Transverse colon (tissue), 4 donors: ENCODE measurements around the gene PLPP1. TPM values are rescaled to one million over a fixed set of nuclear protein-coding genes. Genes with fewer than 3 reads are reported as not detected.

ENCODE experiments used
- DNase-seq: peaks from one replicate; pipeline ENCODE4 v3.0.0-alpha.2; 2019
- H3K27ac ChIP-seq, 4 donors: fragments of 200-600 bp; sonication (generic); 2 replicates each; pipeline ENCODE4 v1.5.1; 2016 to 2018; ENCODE audit warnings: inconsistent platforms in 4 of 4
- H3K27me3 ChIP-seq: fragments of 200-600 bp; sonication (generic); 2 replicates; pipeline ENCODE4 v1.5.1; 2017; ENCODE audit warnings: inconsistent platforms
- H3K36me3 ChIP-seq, 4 donors: fragments of 200-600 bp; sonication (generic); 2 replicates each; pipeline ENCODE4 v1.5.1; 2017 to 2019; ENCODE audit warnings: inconsistent platforms in 4 of 4
- H3K4me1 ChIP-seq, 4 donors: fragments of 200-600 bp; sonication (generic); 2 replicates each; pipeline ENCODE4 v1.5.1; 2017 to 2020; ENCODE audit warnings: inconsistent platforms in 4 of 4
- H3K4me3 ChIP-seq, 4 donors: fragments of 200-600 bp; sonication (generic); 1 replicate in 1 of 4; 2 replicates in 3 of 4; pipeline versions ENCODE4 v1.5.1 to v1.6.1; 2017 to 2019; ENCODE audit warnings: inconsistent platforms in 4 of 4
- H3K9me3 ChIP-seq, 2 donors: fragments of 200-600 bp; sonication (generic); 2 replicates each; pipeline ENCODE4 v1.5.1; 2017 to 2019; ENCODE audit warnings: inconsistent platforms in 2 of 2
- CTCF ChIP-seq, 5 experiments: fragments of 200-600 bp in 3 of 5; fragments of 450-650 bp in 2 of 5; sonication (generic) in 3 of 5; IDR thresholded peaks; 1 replicate in 2 of 5; 2 replicates in 3 of 5; pipeline ENCODE4 v1.5.1; 2016 to 2017; ENCODE audit warnings: antibody characterized with exemption in 5 of 5, inconsistent platforms in 3 of 5, mild to moderate bottlenecking in 2 of 5, moderate library complexity in 1 of 5
- EP300 ChIP-seq: sonication (generic); formaldehyde crosslinking; IDR thresholded peaks from one replicate; pipeline ENCODE4 v1.6.1; 2017; ENCODE audit warnings: antibody characterized with exemption, low read depth
- POLR2A ChIP-seq: fragments of 450-650 bp; IDR thresholded peaks from one replicate; pipeline ENCODE4 v1.6.1; 2016; ENCODE audit warnings: antibody characterized with exemption, mild to moderate bottlenecking, moderate library complexity
- POLR2AphosphoS5 ChIP-seq, 3 donors: sonication (generic); formaldehyde crosslinking; IDR thresholded peaks; one replicate each; pipeline ENCODE4 v1.6.1; 2016; ENCODE audit warnings: antibody characterized with exemption in 3 of 3
- WGBS, 2 donors: methylation state at CpG; one replicate each; pipeline ENCODE4 v1.1.5; 2018; ENCODE audit warnings: low coverage in 1 of 2; 5-methylcytosine and 5-hydroxymethylcytosine counted together
- in situ Hi-C, 4 donors: fragments of 200-750 bp; cut with MboI; loops; one replicate each; pipeline versions ENCODE4 v1.15.0 to v1.15.1; 2017; ENCODE audit warnings: low sequenced_read_pairs in 3 of 4, low pct_ligation_motif_present in 1 of 4, low pct_unique_long_range_greater_than_20kb in 1 of 4
- intact Hi-C: fragments of 100-400 bp; cut with DNase I; formaldehyde crosslinking; loops from one replicate; pipeline ENCODE4 v1.15.1; 2023; ENCODE audit warnings: low total_unique reads
- total RNA-seq, 4 donors: library from RNA; depleted of rRNA; stranded (reverse); fragments of >200 nt; gene quantifications; one replicate each; pipeline ENCODE4 v1.1.0, GENCODE V29; 2016

The PLPP1 gene
- total RNA-seq, 4 donors from 2014 or later, result 222 to 335 (median 288) TPM

GRCh38 chr5:55572020-55572419 lies 37.3 kb upstream of the PLPP1 start:
- intact Hi-C loops, result no loop called here
- peaks cover 4 to 11% (median 8%) of the 10 kb centered on the region in 4 donors for H3K4me1 ChIP-seq

GRCh38 chr5:55570570-55570969 lies 35.8 kb upstream of the PLPP1 start:
- H3K4me1 ChIP-seq, result peaks cover 0 to 6% (median 6%) of the 10 kb centered on the region in 4 donors
- 92 to 100% methylated on average over 4 of the region's 4 CpGs for WGBS, 2 donors
- TF ChIP-seq POLR2A (no peak), CTCF (IDR thresholded peaks at IDR 0.05) (no peak)
- peak overlapping the region in 2 of 4 donors; percentile 0 to 60 for H3K27ac ChIP-seq
- no peaks in the 10 kb centered on the region for H3K27me3 ChIP-seq
- H3K9me3 ChIP-seq, result no peaks in the 10 kb centered on the region
- H3K4me3 ChIP-seq, result no peak overlapping the region
- H3K36me3 ChIP-seq, result no peaks in the 10 kb centered on the region
- no peak for DNase-seq
- intact Hi-C loops (no loop called here), in situ Hi-C loops (no loop called here)

More at GRCh38 chr5:55572020-55572419, 37.3 kb upstream of the PLPP1 start:
- H3K27ac ChIP-seq, result no peak overlapping the region
- H3K9me3 ChIP-seq, result no peaks in the 10 kb centered on the region
- H3K27me3 ChIP-seq, result no peaks in the 10 kb centered on the region
- DNase-seq, result no peak
- H3K36me3 ChIP-seq, result no peaks in the 10 kb centered on the region
- in situ Hi-C loops, result no loop called here
- H3K4me3 ChIP-seq, result no peak overlapping the region
- no peak for TF ChIP-seq EP300
- TF ChIP-seq POLR2A, result no peak
- no peak for TF ChIP-seq CTCF (IDR thresholded peaks at IDR 0.05)
- TF ChIP-seq POLR2AphosphoS5 (IDR thresholded peaks at IDR 0.05), result no peak

- peak overlapping the region in 3 of 4 donors; percentile 0 to 60 (median 27) for H3K27ac ChIP-seq
These were observed 35.3 kb upstream of the PLPP1 start for GRCh38 chr5:55570026-55570425.

GRCh38 chr5:55569513-55569865 lies 34.7 kb upstream of the PLPP1 start:
- intact Hi-C loops, result loop anchor here (5.0 kb wide), 1 partner anchor 33 kb away; no protein-coding TSS in a partner anchor
- WGBS, 2 donors, result 75 to 94% methylated on average over 3 of the region's 3 CpGs
- in situ Hi-C loops, result no loop called here
- no peaks in the 10 kb centered on the region for H3K9me3 ChIP-seq
- no peak for DNase-seq
- no peaks in the 10 kb centered on the region for H3K36me3 ChIP-seq
- H3K4me1 ChIP-seq, result peaks cover 0 to 6% (median 6%) of the 10 kb centered on the region in 4 donors
- peak in 1 of 3 donors; percentile 44 for TF ChIP-seq POLR2AphosphoS5 (IDR thresholded peaks at IDR 0.05)
- no peak for TF ChIP-seq CTCF (IDR thresholded peaks at IDR 0.05)
- H3K27me3 ChIP-seq, result no peaks in the 10 kb centered on the region
- peak overlapping the region in 3 of 4 donors; percentile 0 to 60 (median 27) for H3K27ac ChIP-seq
- H3K4me3 ChIP-seq, result no peak overlapping the region

More at GRCh38 chr5:55570026-55570425, 35.3 kb upstream of the PLPP1 start:
- H3K36me3 ChIP-seq, result no peaks in the 10 kb centered on the region
- no peaks in the 10 kb centered on the region for H3K9me3 ChIP-seq
- no peaks in the 10 kb centered on the region for H3K27me3 ChIP-seq
- in situ Hi-C loops (no loop called here), intact Hi-C loops (no loop called here)
- 83 to 85% methylated on average over 2 of the region's 2 CpGs for WGBS, 2 donors
- no peak overlapping the region for H3K4me3 ChIP-seq
- peaks cover 0 to 6% (median 6%) of the 10 kb centered on the region in 4 donors for H3K4me1 ChIP-seq
- TF ChIP-seq EP300, result no peak
- TF ChIP-seq CTCF (IDR thresholded peaks at IDR 0.05), result no peak
- DNase-seq, result no peak
